ENCODE measurements around the gene DEK.

DNA sequence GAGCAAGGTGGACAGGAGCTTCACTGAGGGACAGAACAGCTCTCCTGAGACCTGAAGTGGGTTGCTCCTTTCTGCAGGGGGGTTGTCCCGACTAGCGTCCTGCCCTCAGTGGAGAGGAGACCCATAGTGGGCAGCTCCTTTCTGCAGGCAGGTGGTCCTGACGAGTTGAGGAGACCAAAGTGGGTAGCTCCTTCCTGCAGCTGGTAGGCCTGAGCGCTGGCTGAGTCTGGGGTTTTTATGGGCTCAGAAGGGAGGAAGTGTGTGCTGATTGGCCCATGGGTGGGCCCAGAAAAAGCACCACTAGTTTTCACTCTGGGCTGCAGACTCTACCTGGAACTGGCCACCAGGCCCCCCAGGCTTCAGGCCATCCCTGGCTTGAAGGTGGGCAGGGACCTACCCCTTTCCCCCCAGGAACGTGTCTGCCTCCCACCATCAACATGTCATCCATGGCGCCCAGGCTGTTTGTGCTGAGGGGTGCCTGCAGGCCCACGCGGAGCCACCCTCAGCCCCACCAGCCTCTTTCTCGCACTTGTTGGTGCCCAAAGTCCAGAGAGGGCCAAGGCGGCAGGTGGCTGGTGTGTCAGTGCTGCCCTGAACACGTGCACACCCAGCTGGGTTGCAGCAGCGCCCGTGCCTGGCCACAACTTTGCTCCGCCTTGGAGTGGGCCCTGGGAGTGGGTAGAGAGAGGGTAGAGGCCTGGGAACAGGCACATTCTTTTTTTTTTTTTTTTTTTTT lies 1.6 kb upstream of the DEK start:
- TF ChIP-seq, protein P1, sequence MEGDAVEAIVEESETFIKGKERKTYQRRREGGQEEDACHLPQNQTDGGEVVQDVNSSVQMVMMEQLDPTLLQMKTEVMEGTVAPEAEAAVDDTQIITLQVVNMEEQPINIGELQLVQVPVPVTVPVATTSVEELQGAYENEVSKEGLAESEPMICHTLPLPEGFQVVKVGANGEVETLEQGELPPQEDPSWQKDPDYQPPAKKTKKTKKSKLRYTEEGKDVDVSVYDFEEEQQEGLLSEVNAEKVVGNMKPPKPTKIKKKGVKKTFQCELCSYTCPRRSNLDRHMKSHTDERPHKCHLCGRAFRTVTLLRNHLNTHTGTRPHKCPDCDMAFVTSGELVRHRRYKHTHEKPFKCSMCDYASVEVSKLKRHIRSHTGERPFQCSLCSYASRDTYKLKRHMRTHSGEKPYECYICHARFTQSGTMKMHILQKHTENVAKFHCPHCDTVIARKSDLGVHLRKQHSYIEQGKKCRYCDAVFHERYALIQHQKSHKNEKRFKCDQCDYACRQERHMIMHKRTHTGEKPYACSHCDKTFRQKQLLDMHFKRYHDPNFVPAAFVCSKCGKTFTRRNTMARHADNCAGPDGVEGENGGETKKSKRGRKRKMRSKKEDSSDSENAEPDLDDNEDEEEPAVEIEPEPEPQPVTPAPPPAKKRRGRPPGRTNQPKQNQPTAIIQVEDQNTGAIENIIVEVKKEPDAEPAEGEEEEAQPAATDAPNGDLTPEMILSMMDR (IDR thresholded peaks at IDR 0.05; ENCODE audit: insufficient read depth, low read length, poor library complexity, severe bottlenecking) = no peak
- TF ChIP-seq EZH2phosphoT487 (conservative IDR thresholded peaks at IDR 0.05; ENCODE audit: low read length) = no peak
